Subcutaneous abdominal adipose tissue (tissue), 5 donors: ENCODE data around the gene MIS18BP1.
A peak's percentile ranks its signal among the peaks of the same experiment; 100 is the strongest.
"Not testable (repeated sequence)": the region's sequence is repeated elsewhere in the genome, so short reads cannot be mapped to it uniquely, and the experiment has no call there.

Source experiments
- H3K27ac ChIP-seq: one replicate; pipeline ENCODE4 v1.7.0; 2013; ENCODE audit warnings: low read depth, mild to moderate bottlenecking, inconsistent platforms, low read length, moderate library complexity
- H3K27me3 ChIP-seq, 5 donors: one replicate each; pipeline ENCODE4 v1.7.0; 2013; ENCODE audit warnings: low read length in 5 of 5, inconsistent platforms in 1 of 5; ENCODE audit not compliant: control insufficient read depth in 5 of 5, insufficient read depth in 4 of 5
- H3K36me3 ChIP-seq, 5 donors: one replicate each; pipeline ENCODE4 v1.7.0; 2013; ENCODE audit warnings: low read length in 5 of 5; ENCODE audit not compliant: control insufficient read depth in 5 of 5, insufficient read depth in 5 of 5
- H3K4me1 ChIP-seq, 5 donors: one replicate each; pipeline ENCODE4 v1.7.0; 2013; ENCODE audit warnings: low read length in 5 of 5, mild to moderate bottlenecking in 3 of 5, moderate library complexity in 1 of 5; ENCODE audit not compliant: control insufficient read depth in 5 of 5, insufficient read depth in 5 of 5
- H3K4me3 ChIP-seq, 5 donors: one replicate each; pipeline ENCODE4 v1.7.0; 2013; ENCODE audit warnings: low read length in 5 of 5, low read depth in 1 of 5
- H3K9ac ChIP-seq, 5 donors: one replicate each; pipeline ENCODE4 v1.7.0; 2013; ENCODE audit warnings: low read length in 5 of 5, mild to moderate bottlenecking in 4 of 5, moderate library complexity in 3 of 5
- H3K9me3 ChIP-seq, 5 donors: one replicate each; pipeline ENCODE4 v1.7.0; 2013; ENCODE audit warnings: low read length in 5 of 5; ENCODE audit not compliant: control insufficient read depth in 5 of 5
- donor health status: healthy.
- donor health status: healthy.
- donor health status: healthy.
- donor health status: healthy.
- donor health status: healthy.

Gene MIS18BP1

GRCh38 chr14:45247427-45247826 lies 5.6 kb downstream of the MIS18BP1 start:
- Histone ChIP-seq H3K9ac (no peak overlapping the region), H3K4me3 (no peak overlapping the region), H3K27me3 (no peaks in the 10 kb centered on the region), H3K36me3 (no peaks in the 10 kb centered on the region), H3K27ac (no peak overlapping the region), H3K9me3 (no peaks in the 10 kb centered on the region), H3K4me1 (peaks cover 0 to 54% (median 34%) of the 10 kb centered on the region in 5 donors)

GRCh38 chr14:45246691-45247090 lies 6.3 kb downstream of the MIS18BP1 start:
- Histone ChIP-seq H3K27me3 (no peaks in the 10 kb centered on the region), H3K27ac (no peak overlapping the region), H3K9ac (no peak overlapping the region), H3K36me3 (peaks cover 0 to 3% (median 0%) of the 10 kb centered on the region in 5 donors), H3K4me1 (peaks cover 0 to 48% (median 30%) of the 10 kb centered on the region in 5 donors), H3K9me3 (no peaks in the 10 kb centered on the region), H3K4me3 (no peak overlapping the region)

DNA sequence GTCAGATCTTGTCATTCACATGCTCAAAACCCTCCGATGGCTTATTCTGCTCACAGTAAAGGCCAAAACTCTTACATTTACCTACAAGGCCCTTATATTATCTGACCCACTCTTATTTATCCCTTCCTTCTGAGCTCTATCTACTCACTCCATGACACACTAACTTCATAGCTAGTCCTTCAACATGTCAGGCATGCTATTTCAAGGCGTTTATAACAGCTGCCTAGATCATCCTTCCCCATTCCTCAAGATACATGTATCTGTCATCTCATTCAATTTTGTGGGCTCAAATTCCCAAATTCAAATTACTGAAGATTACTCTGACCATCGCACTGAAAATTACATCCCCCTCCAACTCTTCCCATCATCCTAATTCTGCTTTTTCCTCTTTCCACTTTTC lies 6.9 kb downstream of the MIS18BP1 start:
- no peaks in the 10 kb centered on the region for H3K9me3 ChIP-seq
- peaks cover 0 to 3% (median 0%) of the 10 kb centered on the region in 5 donors for H3K36me3 ChIP-seq
- H3K27ac ChIP-seq = no peak overlapping the region
- no peaks in the 10 kb centered on the region for H3K27me3 ChIP-seq
- H3K4me1 ChIP-seq = peaks cover 0 to 43% (median 24%) of the 10 kb centered on the region in 5 donors
- no peak overlapping the region for H3K4me3 ChIP-seq
- H3K9ac ChIP-seq = no peak overlapping the region

GRCh38 chr14:45242706-45243105 lies 10.3 kb downstream of the MIS18BP1 start:
- Histone ChIP-seq H3K27ac (peak overlapping the region; percentile 38), H3K27me3 (no peaks in the 10 kb centered on the region), H3K9ac (peak overlapping the region in 2 of 5 donors; percentile 34 to 58), H3K4me3 (peak overlapping the region in 3 of 5 donors; percentile 40 to 55 (median 46)), H3K36me3 (peaks cover 2 to 7% (median 5%) of the 10 kb centered on the region in 5 donors), H3K4me1 (peaks cover 0 to 16% (median 0%) of the 10 kb centered on the region in 5 donors), H3K9me3 (no peaks in the 10 kb centered on the region)

DNA sequence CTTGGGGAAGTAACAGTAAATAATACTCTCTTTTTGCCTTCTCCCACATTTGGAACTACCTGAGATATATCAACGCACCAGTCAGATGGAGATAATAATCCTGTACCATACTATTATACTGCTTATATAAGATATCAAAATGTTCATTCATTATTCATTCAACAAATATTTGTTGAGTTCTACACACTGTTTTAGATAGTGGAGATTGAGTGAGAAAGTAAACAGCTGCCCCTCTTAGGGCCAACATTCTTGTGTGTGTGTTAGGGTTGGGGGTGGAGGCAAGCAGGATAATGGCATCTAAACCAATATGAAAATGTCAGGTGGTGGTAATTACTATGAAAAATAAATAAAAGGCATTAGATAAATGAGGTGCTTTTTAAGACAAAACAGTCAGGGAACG lies 14.0 kb downstream of the MIS18BP1 start:
- H3K36me3 ChIP-seq = peaks cover 11 to 25% (median 19%) of the 10 kb centered on the region in 5 donors
- H3K9ac ChIP-seq = no peak overlapping the region
- H3K27ac ChIP-seq = no peak overlapping the region
- no peaks in the 10 kb centered on the region for H3K9me3 ChIP-seq
- no peak overlapping the region for H3K4me3 ChIP-seq
- H3K4me1 ChIP-seq = peaks cover 0 to 8% (median 0%) of the 10 kb centered on the region in 5 donors
- no peaks in the 10 kb centered on the region for H3K27me3 ChIP-seq

- no peaks in the 10 kb centered on the region for H3K4me1 ChIP-seq
- peaks cover 31 to 61% (median 44%) of the 10 kb centered on the region in 5 donors for H3K36me3 ChIP-seq
- no peak overlapping the region for H3K27ac ChIP-seq
- no peak overlapping the region for H3K4me3 ChIP-seq
- H3K9me3 ChIP-seq = no peaks in the 10 kb centered on the region
- H3K9ac ChIP-seq = no peak overlapping the region
- H3K27me3 ChIP-seq = no peaks in the 10 kb centered on the region
Measured at GRCh38 chr14:45227566-45227965, 25.4 kb downstream of the MIS18BP1 start.

- Histone ChIP-seq H3K36me3 (peaks cover 19 to 46% (median 31%) of the 10 kb centered on the region in 5 donors), H3K27me3 (no peaks in the 10 kb centered on the region)
Measured at GRCh38 chr14:45222485-45223262, 30.3 kb downstream of the MIS18BP1 start.

GRCh38 chr14:45214341-45214740 lies 38.7 kb downstream of the MIS18BP1 start:
- H3K36me3 ChIP-seq = peaks cover 24 to 57% (median 30%) of the 10 kb centered on the region in 5 donors
- H3K9me3 ChIP-seq, H3K27ac ChIP-seq, H3K4me3 ChIP-seq, H3K9ac ChIP-seq, H3K27me3 ChIP-seq, H3K4me1 ChIP-seq: not testable (repeated sequence)

More at GRCh38 chr14:45222485-45223262, 30.3 kb downstream of the MIS18BP1 start:
- Histone ChIP-seq H3K9ac (no peak overlapping the region), H3K27ac (no peak overlapping the region), H3K4me3 (no peak overlapping the region), H3K9me3 (no peaks in the 10 kb centered on the region), H3K4me1 (no peaks in the 10 kb centered on the region)

DNA sequence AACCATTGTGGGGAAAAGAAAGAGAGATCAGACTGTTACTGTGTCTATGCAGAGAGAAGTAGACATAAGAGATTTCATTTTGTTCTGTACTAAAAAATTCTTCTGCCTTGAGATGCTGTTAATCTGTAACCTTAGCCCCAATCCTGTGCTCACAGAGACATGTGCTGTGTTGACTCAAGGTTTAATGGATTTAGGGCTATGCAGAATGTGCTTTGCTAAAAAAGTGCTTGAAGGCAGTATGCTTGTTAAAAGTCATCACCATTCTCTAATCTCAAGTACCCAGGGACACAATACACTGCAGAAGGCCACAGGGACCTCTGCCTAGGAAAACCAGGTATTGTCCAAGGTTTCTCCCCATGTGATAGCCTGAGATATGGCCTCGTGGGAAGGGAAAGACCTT lies 39.3 kb downstream of the MIS18BP1 start:
- H3K36me3 ChIP-seq = peaks cover 24 to 61% (median 35%) of the 10 kb centered on the region in 5 donors

DNA sequence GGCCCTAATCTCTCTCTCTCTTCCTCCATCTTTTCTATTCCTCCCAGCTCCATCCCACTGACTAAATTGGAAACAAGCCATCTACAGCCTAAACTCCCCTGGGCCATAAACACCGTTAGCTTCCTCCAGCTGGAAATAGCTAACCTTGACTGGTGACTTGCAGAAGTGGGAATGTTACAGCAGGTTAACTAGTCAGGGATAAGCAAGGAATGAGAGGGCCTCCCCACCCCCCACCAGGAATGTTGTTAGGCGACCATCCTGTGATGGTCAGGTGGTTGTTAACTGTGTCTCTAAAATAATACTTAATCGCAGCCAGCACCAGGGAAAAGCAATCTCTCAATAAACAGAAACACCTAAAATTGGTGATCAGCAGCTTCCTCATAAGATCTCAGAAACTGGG lies 40.8 kb downstream of the MIS18BP1 start:
- no peaks in the 10 kb centered on the region for H3K9me3 ChIP-seq
- H3K9ac ChIP-seq = no peak overlapping the region
- peaks cover 24 to 63% (median 29%) of the 10 kb centered on the region in 5 donors for H3K36me3 ChIP-seq
- no peaks in the 10 kb centered on the region for H3K27me3 ChIP-seq
- H3K4me1 ChIP-seq = no peaks in the 10 kb centered on the region
- H3K4me3 ChIP-seq = no peak overlapping the region
- no peak overlapping the region for H3K27ac ChIP-seq

More for the DNA sequence above, 39.3 kb downstream of the MIS18BP1 start:
- not testable (repeated sequence) for H3K27me3 ChIP-seq, H3K4me1 ChIP-seq, H3K27ac ChIP-seq, H3K4me3 ChIP-seq, H3K9me3 ChIP-seq, H3K9ac ChIP-seq
